Measurements from ENCODE around the gene PPIF.

DNA sequence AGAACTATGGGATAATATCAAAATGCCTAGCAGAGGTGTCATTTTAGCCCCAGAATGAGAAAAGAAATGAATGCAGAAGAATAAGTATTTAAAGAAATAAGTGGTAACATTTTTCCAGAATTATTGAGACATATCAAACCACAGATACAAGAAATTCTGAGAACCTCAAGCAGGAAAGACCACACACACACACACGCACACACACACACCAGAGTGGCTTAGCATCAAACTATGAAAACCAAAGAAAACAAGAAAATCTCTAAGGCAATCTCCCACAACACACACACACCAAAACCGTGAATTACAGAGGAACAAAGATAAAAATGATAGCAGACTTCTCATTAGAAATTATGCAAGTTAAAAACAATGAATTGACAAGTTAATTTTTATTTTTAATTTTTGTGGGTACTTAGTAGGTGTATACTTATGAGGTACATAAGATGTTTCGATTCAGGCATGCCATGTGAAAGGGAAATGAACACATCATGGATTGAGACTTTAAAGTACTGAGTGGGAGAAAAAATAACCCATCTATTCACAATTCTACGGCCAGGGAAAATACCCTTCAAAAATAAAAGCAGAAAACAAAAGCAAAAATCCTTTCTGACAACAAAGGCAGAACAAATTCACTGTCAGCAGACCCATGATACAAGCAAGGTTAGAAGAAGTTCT, 14.6 kb downstream of the PPIF start:
- TF ChIP-seq POLR2A (IDR thresholded peaks at IDR 0.05), result no peak
- TF ChIP-seq, protein P1, sequence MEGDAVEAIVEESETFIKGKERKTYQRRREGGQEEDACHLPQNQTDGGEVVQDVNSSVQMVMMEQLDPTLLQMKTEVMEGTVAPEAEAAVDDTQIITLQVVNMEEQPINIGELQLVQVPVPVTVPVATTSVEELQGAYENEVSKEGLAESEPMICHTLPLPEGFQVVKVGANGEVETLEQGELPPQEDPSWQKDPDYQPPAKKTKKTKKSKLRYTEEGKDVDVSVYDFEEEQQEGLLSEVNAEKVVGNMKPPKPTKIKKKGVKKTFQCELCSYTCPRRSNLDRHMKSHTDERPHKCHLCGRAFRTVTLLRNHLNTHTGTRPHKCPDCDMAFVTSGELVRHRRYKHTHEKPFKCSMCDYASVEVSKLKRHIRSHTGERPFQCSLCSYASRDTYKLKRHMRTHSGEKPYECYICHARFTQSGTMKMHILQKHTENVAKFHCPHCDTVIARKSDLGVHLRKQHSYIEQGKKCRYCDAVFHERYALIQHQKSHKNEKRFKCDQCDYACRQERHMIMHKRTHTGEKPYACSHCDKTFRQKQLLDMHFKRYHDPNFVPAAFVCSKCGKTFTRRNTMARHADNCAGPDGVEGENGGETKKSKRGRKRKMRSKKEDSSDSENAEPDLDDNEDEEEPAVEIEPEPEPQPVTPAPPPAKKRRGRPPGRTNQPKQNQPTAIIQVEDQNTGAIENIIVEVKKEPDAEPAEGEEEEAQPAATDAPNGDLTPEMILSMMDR (IDR thresholded peaks at IDR 0.05), result no peak

All from esophagus squamous epithelium (tissue), 4 donors.